BLaER1 (cell line): Measurements from ENCODE around the gene MAP3K13.

Experiments used
- H3K27ac ChIP-seq: shearing (Covaris generic); formaldehyde crosslinking; 2 replicates; pipeline ENCODE4 v1.8.1; 2022
- H3K27me3 ChIP-seq: shearing (Covaris generic); formaldehyde crosslinking; 2 replicates; pipeline ENCODE4 v1.8.1; 2022
- H3K36me3 ChIP-seq: shearing (Covaris generic); formaldehyde crosslinking; 2 replicates; pipeline ENCODE4 v1.8.1; 2022
- H3K4me1 ChIP-seq: shearing (Covaris generic); formaldehyde crosslinking; 2 replicates; pipeline ENCODE4 v1.8.1; 2022
- H3K4me2 ChIP-seq: shearing (Covaris generic); formaldehyde crosslinking; 2 replicates; pipeline ENCODE4 v1.8.1; 2022
- H3K4me3 ChIP-seq: shearing (Covaris generic); formaldehyde crosslinking; 2 replicates; pipeline ENCODE4 v1.8.1; 2022
- H3K9ac ChIP-seq: shearing (Covaris generic); formaldehyde crosslinking; 2 replicates; pipeline ENCODE4 v1.8.1; 2022
- H3K9me3 ChIP-seq: shearing (Covaris generic); formaldehyde crosslinking; 2 replicates; pipeline ENCODE4 v1.8.1; 2022
- H4K20me1 ChIP-seq: shearing (Covaris generic); formaldehyde crosslinking; 2 replicates; pipeline ENCODE4 v1.8.1; 2022
- Cebpa-rat ChIP-seq: shearing (Covaris generic); IDR thresholded peaks from 2 replicates; pipeline ENCODE4 v1.8.1; 2022

Gene MAP3K13

DNA sequence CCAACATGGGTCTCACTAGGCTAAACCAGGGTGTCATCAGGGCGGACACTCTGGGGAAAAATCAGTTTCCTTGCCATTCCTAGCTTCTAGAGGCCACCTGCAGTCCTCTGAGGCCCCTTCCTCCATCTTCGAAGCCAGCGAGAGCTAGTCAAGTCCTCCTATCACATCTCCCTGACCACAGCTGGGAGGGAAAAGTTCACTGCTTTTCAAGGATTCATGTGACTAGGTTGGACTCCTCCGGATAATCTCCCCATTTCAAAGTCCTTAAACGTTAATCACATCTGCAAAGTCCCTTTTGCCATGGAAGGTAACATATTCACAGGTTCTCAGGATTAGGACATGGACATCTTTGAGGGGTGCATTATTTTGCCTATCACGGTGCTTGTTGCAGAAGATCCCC, 35.9 kb upstream of the MAP3K13 start:
- Histone ChIP-seq H3K4me1 (no peaks in the 10 kb centered on the region), H3K27me3 (no peaks in the 10 kb centered on the region), H3K27ac (no peak overlapping the region), H4K20me1 (no peaks in the 10 kb centered on the region), H3K9ac (no peak overlapping the region), H3K4me3 (no peak overlapping the region), H3K9me3 (no peaks in the 10 kb centered on the region), H3K36me3 (no peaks in the 10 kb centered on the region), H3K4me2 (no peak overlapping the region)
- TF ChIP-seq Cebpa-rat, result no peak

DNA sequence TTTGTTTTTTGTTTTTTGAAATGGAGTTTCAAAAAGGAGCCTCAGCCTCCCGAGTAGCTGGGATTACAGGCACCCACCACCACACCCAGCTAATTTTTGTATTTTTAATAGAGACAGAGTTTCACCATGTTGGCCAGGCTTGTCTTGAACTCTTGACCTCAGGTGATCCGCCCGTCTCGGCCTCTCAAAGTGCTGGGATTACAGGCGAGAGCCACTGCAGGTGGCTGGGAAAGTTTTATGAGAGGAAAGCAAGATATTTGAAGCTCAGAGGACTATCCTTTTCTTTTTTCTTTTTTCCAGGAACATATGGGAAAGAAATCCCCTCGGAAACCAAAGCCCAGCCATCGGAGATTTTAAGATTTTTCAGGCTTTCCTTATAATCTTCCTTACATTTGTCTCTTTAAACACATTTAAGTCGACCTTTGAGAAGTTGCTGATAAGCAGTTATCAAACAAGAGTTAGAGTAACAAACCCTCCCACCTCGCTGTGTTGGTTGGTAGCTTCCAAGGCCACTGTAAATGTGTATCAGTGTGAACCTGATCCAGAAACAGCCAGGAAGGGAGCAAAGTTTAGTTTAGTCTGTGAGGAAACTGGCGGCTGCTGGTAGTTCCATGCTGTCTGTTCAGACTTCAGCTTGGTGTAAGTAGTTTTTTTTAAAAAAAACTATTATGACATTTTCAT, 34.5 kb upstream of the MAP3K13 start:
- no peaks in the 10 kb centered on the region for H3K36me3 ChIP-seq
- TF ChIP-seq Cebpa-rat, result no peak
- H4K20me1 ChIP-seq, result no peaks in the 10 kb centered on the region
- H3K4me2 ChIP-seq, result no peak overlapping the region
- no peak overlapping the region for H3K27ac ChIP-seq
- no peaks in the 10 kb centered on the region for H3K9me3 ChIP-seq
- no peaks in the 10 kb centered on the region for H3K27me3 ChIP-seq
- no peak overlapping the region for H3K4me3 ChIP-seq
- H3K9ac ChIP-seq, result no peak overlapping the region
- H3K4me1 ChIP-seq, result no peaks in the 10 kb centered on the region

DNA sequence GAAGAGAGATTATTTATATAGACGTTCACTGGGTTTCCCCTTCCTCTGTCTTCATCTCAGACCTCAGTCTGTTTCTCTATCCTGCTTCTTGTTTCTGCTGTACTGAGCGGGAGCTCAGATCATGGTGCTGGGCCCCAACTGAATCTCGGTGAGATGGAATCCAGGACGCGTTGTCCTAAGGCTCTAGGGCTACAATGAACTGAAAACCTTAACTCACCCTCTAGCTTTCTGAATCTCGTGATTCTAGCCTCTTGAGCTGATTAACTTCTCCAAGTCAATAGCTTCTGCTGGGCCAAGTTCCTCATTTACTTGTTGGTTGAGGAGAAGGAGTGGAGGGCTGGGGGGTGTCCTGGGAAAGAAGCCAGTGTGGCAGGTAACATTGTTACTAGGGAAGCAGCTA, 32.7 kb upstream of the MAP3K13 start:
- no peak overlapping the region for H3K9ac ChIP-seq
- H3K36me3 ChIP-seq, result no peaks in the 10 kb centered on the region
- H3K4me3 ChIP-seq, result no peak overlapping the region
- no peak overlapping the region for H3K4me2 ChIP-seq
- no peaks in the 10 kb centered on the region for H3K9me3 ChIP-seq
- no peak for TF ChIP-seq Cebpa-rat
- H3K27me3 ChIP-seq, result no peaks in the 10 kb centered on the region
- no peaks in the 10 kb centered on the region for H4K20me1 ChIP-seq
- no peaks in the 10 kb centered on the region for H3K4me1 ChIP-seq
- H3K27ac ChIP-seq, result no peak overlapping the region

DNA sequence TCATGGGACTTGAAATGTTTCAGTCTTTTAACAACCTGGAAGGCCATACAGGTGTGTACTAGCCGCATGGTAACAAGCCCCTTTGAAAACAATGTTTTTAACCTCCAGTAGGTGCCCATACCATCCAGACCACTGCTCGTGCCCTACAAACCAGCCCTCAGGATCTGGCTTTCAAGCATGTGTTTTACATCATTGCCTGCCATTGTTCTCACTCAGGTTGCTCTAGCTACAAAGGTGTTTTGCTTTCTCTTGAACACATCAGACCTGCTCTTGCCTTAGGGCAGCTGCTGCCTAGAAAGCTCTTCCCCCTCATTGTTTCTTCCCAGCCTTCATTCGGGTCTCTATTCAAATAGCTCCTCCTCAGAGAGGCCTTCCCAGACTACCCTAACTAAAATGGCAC, 32.3 kb upstream of the MAP3K13 start:
- no peak for TF ChIP-seq Cebpa-rat
- Histone ChIP-seq H3K4me2 (no peak overlapping the region), H3K27me3 (no peaks in the 10 kb centered on the region), H3K27ac (no peak overlapping the region), H3K4me3 (no peak overlapping the region), H3K36me3 (no peaks in the 10 kb centered on the region), H3K9me3 (no peaks in the 10 kb centered on the region), H3K4me1 (no peaks in the 10 kb centered on the region), H3K9ac (no peak overlapping the region), H4K20me1 (no peaks in the 10 kb centered on the region)

- Histone ChIP-seq H3K27me3 (no peaks in the 10 kb centered on the region), H3K9ac (no peak overlapping the region), H3K9me3 (no peaks in the 10 kb centered on the region), H3K36me3 (no peaks in the 10 kb centered on the region), H3K4me1 (no peaks in the 10 kb centered on the region), H3K27ac (no peak overlapping the region), H3K4me3 (no peak overlapping the region), H4K20me1 (no peaks in the 10 kb centered on the region), H3K4me2 (no peak overlapping the region)
- no peak for TF ChIP-seq Cebpa-rat
These were observed 30.8 kb upstream of the MAP3K13 start for GRCh38 chr3:185332026-185332735.

GRCh38 chr3:185335799-185336198, 27.1 kb upstream of the MAP3K13 start:
- no peak overlapping the region for H3K4me2 ChIP-seq
- H3K9me3 ChIP-seq, result no peaks in the 10 kb centered on the region
- H3K36me3 ChIP-seq, result no peaks in the 10 kb centered on the region
- no peaks in the 10 kb centered on the region for H3K27me3 ChIP-seq
- H3K4me3 ChIP-seq, result no peak overlapping the region
- H4K20me1 ChIP-seq, result no peaks in the 10 kb centered on the region
- no peak for TF ChIP-seq Cebpa-rat
- H3K27ac ChIP-seq, result no peak overlapping the region
- no peaks in the 10 kb centered on the region for H3K4me1 ChIP-seq
- H3K9ac ChIP-seq, result no peak overlapping the region

- no peak for TF ChIP-seq Cebpa-rat
- H3K4me3 ChIP-seq, result no peak overlapping the region
- no peaks in the 10 kb centered on the region for H3K27me3 ChIP-seq
- no peak overlapping the region for H3K27ac ChIP-seq
- H3K4me2 ChIP-seq, result no peak overlapping the region
- no peak overlapping the region for H3K9ac ChIP-seq
- H3K4me1 ChIP-seq, result no peaks in the 10 kb centered on the region
- H3K36me3 ChIP-seq, result no peaks in the 10 kb centered on the region
- H3K9me3 ChIP-seq, result no peaks in the 10 kb centered on the region
- no peaks in the 10 kb centered on the region for H4K20me1 ChIP-seq
These were observed 25.6 kb upstream of the MAP3K13 start for GRCh38 chr3:185337231-185337816.

GRCh38 chr3:185339945-185340344, 23.0 kb upstream of the MAP3K13 start:
- TF ChIP-seq Cebpa-rat, result no peak
- no peak overlapping the region for H3K4me3 ChIP-seq
- no peak overlapping the region for H3K9ac ChIP-seq
- no peaks in the 10 kb centered on the region for H3K4me1 ChIP-seq
- H3K4me2 ChIP-seq, result no peak overlapping the region
- no peak overlapping the region for H3K27ac ChIP-seq
- no peaks in the 10 kb centered on the region for H4K20me1 ChIP-seq
- no peaks in the 10 kb centered on the region for H3K36me3 ChIP-seq
- H3K9me3 ChIP-seq, result no peaks in the 10 kb centered on the region
- H3K27me3 ChIP-seq, result no peaks in the 10 kb centered on the region

DNA sequence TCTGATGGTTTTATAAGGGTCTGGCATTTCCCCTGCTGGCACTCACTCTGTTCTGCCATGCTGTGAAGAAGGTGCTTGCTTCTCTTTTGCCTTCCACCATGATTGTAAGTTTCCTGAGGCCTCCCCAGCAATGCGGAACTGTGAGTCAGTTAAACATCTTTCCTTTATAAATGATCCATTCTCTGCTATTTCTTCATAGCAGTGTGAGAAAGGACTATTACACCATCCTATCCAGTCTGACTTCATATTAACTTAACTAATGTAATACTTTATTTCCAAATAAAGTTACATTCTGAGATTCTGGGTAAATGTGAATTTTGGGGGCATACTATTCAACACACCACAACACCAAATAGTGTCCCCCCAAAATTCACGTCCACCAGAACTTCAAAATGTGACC, 22.2 kb upstream of the MAP3K13 start:
- no peaks in the 10 kb centered on the region for H3K9me3 ChIP-seq
- H3K4me2 ChIP-seq, result no peak overlapping the region
- H3K27me3 ChIP-seq, result no peaks in the 10 kb centered on the region
- H3K4me3 ChIP-seq, result no peak overlapping the region
- no peaks in the 10 kb centered on the region for H3K36me3 ChIP-seq
- no peak overlapping the region for H3K27ac ChIP-seq
- H3K4me1 ChIP-seq, result no peaks in the 10 kb centered on the region
- no peaks in the 10 kb centered on the region for H4K20me1 ChIP-seq
- no peak for TF ChIP-seq Cebpa-rat
- no peak overlapping the region for H3K9ac ChIP-seq
